SK-N-SH (cell line): Measurements from ENCODE around the gene GALNT14. TPM values are rescaled to one million over a fixed set of nuclear protein-coding genes. Genes with fewer than 3 reads are reported as not detected.
A peak's percentile ranks its signal among the peaks of the same experiment; 100 is the strongest.

Source experiments
- CTCF ChIA-PET: fragments of 300-600, 350-600 bp; formaldehyde crosslinking; extraction: SDS; loops from one replicate; lab custom pipeline; 2021; lab: Yijun Ruan, JAX
- POLR2A ChIA-PET: fragments of 350-600 bp; sonication (Branson Sonifier 250); formaldehyde crosslinking; extraction: SDS; loops from one replicate; lab custom pipeline; 2020; ENCODE audit warnings: antibody characterized with exemption, inconsistent platforms; lab: Yijun Ruan, JAX
- DNase-seq: peaks from one replicate; pipeline ENCODE4 v3.0.0; 2012
- H2AFZ ChIP-seq: fragments of 200-600 bp; sonication (generic); 2 replicates; pipeline ENCODE4 v1.8.1; 2016; ENCODE audit warnings: antibody characterized with exemption, mild to moderate bottlenecking, low read depth
- H3F3A ChIP-seq: fragments of 200-600 bp; sonication (generic); replicated peaks from 2 replicates; pipeline ENCODE3; 2016; ENCODE audit warnings: antibody characterized with exemption, mild to moderate bottlenecking; ENCODE audit not compliant: insufficient read depth
- H3K27ac ChIP-seq, 2 experiments: fragments of 200-500 bp in 1 of 2; fragments of 200-600 bp in 1 of 2; sonication (Bioruptor generic) in 1 of 2; sonication (generic), shearing (Covaris generic) in 1 of 2; 2 replicates each; pipeline versions ENCODE4 v1.5.1 to v1.6.1; 2014 to 2016; ENCODE audit warnings: low read depth in 2 of 2, inconsistent platforms in 1 of 2, low read length in 1 of 2, mild to moderate bottlenecking in 1 of 2, mixed read lengths in 1 of 2
- H3K27me3 ChIP-seq: fragments of 200-600 bp; sonication (generic), shearing (Covaris generic); 2 replicates; pipeline ENCODE4 v1.6.1; 2016; ENCODE audit warnings: mixed run types; ENCODE audit not compliant: insufficient read depth
- H3K36me3 ChIP-seq, 2 experiments: fragments of 200-500 bp in 1 of 2; fragments of 200-600 bp in 1 of 2; sonication (Bioruptor generic) in 1 of 2; sonication (generic) in 1 of 2; replicated peaks in 1 of 2; 2 replicates each; pipeline versions ENCODE3 to v1.5.1; 2014 to 2016; ENCODE audit warnings: low read length in 1 of 2, mild to moderate bottlenecking in 1 of 2; ENCODE audit not compliant: insufficient read depth in 2 of 2, control insufficient read depth in 1 of 2
- H3K4me1 ChIP-seq, 2 experiments: fragments of 200-500 bp in 1 of 2; fragments of 200-600 bp in 1 of 2; sonication (Bioruptor generic) in 1 of 2; sonication (generic), shearing (Covaris generic) in 1 of 2; 2 replicates each; pipeline versions ENCODE4 v1.5.1 to v1.6.1; 2014 to 2016; ENCODE audit warnings: low read depth in 1 of 2, low read length in 1 of 2, mixed run types in 1 of 2; ENCODE audit not compliant: insufficient read depth in 2 of 2, control insufficient read depth in 1 of 2
- H3K4me2 ChIP-seq: fragments of 200-600 bp; sonication (generic), shearing (Covaris generic); 2 replicates; pipeline ENCODE4 v1.6.1; 2017; ENCODE audit warnings: mixed run types
- H3K4me3 ChIP-seq, 2 experiments: fragments of 200-500 bp in 1 of 2; fragments of 200-600 bp in 1 of 2; sonication (Bioruptor generic) in 1 of 2; sonication (generic), shearing (Covaris generic) in 1 of 2; 2 replicates each; pipeline versions ENCODE4 v1.5.1 to v1.8.1; 2014 to 2016; ENCODE audit warnings: low read depth in 2 of 2, inconsistent platforms in 1 of 2, low read length in 1 of 2, mild to moderate bottlenecking in 1 of 2, mixed read lengths in 1 of 2, moderate library complexity in 1 of 2
- H3K79me2 ChIP-seq: fragments of 200-600 bp; sonication (generic); 2 replicates; pipeline ENCODE4 v1.8.1; 2017; ENCODE audit warnings: mild to moderate bottlenecking; ENCODE audit not compliant: insufficient read depth
- H3K9ac ChIP-seq: fragments of 200-600 bp; sonication (generic); 2 replicates; pipeline ENCODE4 v1.6.1; 2017; ENCODE audit warnings: mixed run types
- H3K9me2 ChIP-seq: fragments of 200-600 bp; sonication (generic); 2 replicates; pipeline ENCODE4 v1.6.1; 2017; ENCODE audit warnings: mixed run types
- H3K9me3 ChIP-seq: fragments of 200-600 bp; sonication (generic); 2 replicates; pipeline ENCODE4 v1.6.1; 2017; ENCODE audit warnings: mixed run types, mild to moderate bottlenecking, moderate library complexity
- H4K20me1 ChIP-seq: fragments of 200-600 bp; sonication (generic); 2 replicates; pipeline ENCODE4 v1.6.1; 2017; ENCODE audit warnings: mild to moderate bottlenecking, mixed run types; ENCODE audit not compliant: insufficient read depth
- CTCF ChIP-seq: fragments of 200-600 bp; sonication (generic); IDR thresholded peaks from 2 replicates; pipeline ENCODE4 v1.6.1; 2017; ENCODE audit warnings: antibody characterized with exemption, mild to moderate bottlenecking, moderate library complexity
- ELF1 ChIP-seq: IDR thresholded peaks from 2 replicates; pipeline ENCODE4 v1.4.0; 2012
- GABPA ChIP-seq: IDR thresholded peaks from 2 replicates; pipeline ENCODE4 v1.4.0; 2012; ENCODE audit warnings: low read depth, mild to moderate bottlenecking
- GATA2 ChIP-seq: sonication (generic); formaldehyde crosslinking; IDR thresholded peaks from 2 replicates; pipeline ENCODE4 v1.5.0; 2020; ENCODE audit warnings: mild to moderate bottlenecking, missing genetic modification reagents
- JUND ChIP-seq: IDR thresholded peaks from 2 replicates; pipeline ENCODE4 v1.4.0; 2012
- NFIC ChIP-seq: IDR thresholded peaks from 2 replicates; pipeline ENCODE4 v1.4.0; 2012; ENCODE audit warnings: borderline replicate concordance
- PBX3 ChIP-seq: IDR thresholded peaks from 2 replicates; pipeline ENCODE4; 2012
- SMC3 ChIP-seq: IDR thresholded peaks from 2 replicates; pipeline ENCODE4 v1.6.1; 2012; ENCODE audit warnings: low read depth, low read length, improper control_type of control experiment
- TAF1 ChIP-seq: IDR thresholded peaks from 2 replicates; pipeline ENCODE4 v1.6.1; 2012; ENCODE audit warnings: low read depth, mild to moderate bottlenecking, low read length, moderate library complexity, borderline replicate concordance
- TCF12 ChIP-seq: IDR thresholded peaks from 2 replicates; pipeline ENCODE4 v1.4.0; 2012
- USF1 ChIP-seq: IDR thresholded peaks from 2 replicates; pipeline ENCODE4 v1.4.0; 2012; ENCODE audit warnings: low read depth, borderline replicate concordance
- YY1 ChIP-seq: IDR thresholded peaks from 2 replicates; pipeline ENCODE4 v1.4.0; 2012; ENCODE audit warnings: low read depth, mild to moderate bottlenecking
- WGBS: methylation state at CpG from one replicate; pipeline ENCODE4 v1.1.6; 2017; ENCODE audit warnings: low lambda C conversion rate; 5-methylcytosine and 5-hydroxymethylcytosine counted together
- polyA plus RNA-seq, 3 experiments: library from polyadenylated mRNA; depleted of rRNA; stranded (reverse); fragments of >200 nt; gene quantifications; 2 replicates each; pipeline ENCODE4 v1.2.3, GENCODE V29; 2012

Gene GALNT14
- polyA plus RNA-seq, 1 of the 3 experiments (the other 2 are of a cell fraction): 1.6 TPM

GRCh38 chr2:31054842-31055388 is 83.3 kb downstream of the GALNT14 start:
- H3K36me3 ChIP-seq: no peaks in the 10 kb centered on the region

GRCh38 chr2:31053929-31054782 is 84.1 kb downstream of the GALNT14 start:
- Histone ChIP-seq H3K27me3 (no peaks in the 10 kb centered on the region), H3K36me3 (no peaks in the 10 kb centered on the region), H3K4me3 (no peak overlapping the region), H3K79me2 (no peaks in the 10 kb centered on the region), H3K9me3 (no peaks in the 10 kb centered on the region), H4K20me1 (no peaks in the 10 kb centered on the region), H3F3A (no peaks in the 10 kb centered on the region), H3K9ac (no peak overlapping the region), H3K9me2 (no peaks in the 10 kb centered on the region), H3K27ac (no peak overlapping the region; a peak in 1 of 4 replicates), H2AFZ (no peak overlapping the region), H3K4me1 (peaks cover 0 to 16% of the 10 kb centered on the region in 2 experiments; a peak in 2 of 4 replicates), H3K4me2 (no peak overlapping the region)
- ChIA-PET POLR2A (no interaction called here), CTCF (interaction anchor here (0.7 to 1.7 kb wide), 4 partner anchors 15 to 84 kb away, joined by 3 to 4 read pairs (median 3); partner anchors contain the start of gene GALNT14)
- WGBS: 34% methylated on average over 6 of the region's 6 CpGs
- no peak for DNase-seq
- TF ChIP-seq GABPA (no peak), TCF12 (no peak), GATA2 (CRISPR knock-in tag) (no peak), SMC3 (no peak), YY1 (no peak), NFIC (no peak), JUND (no peak)
- TF ChIP-seq, all 33 proteins: peak for 0

More at GRCh38 chr2:31054842-31055388, 83.3 kb downstream of the GALNT14 start:
- H3K27me3 ChIP-seq: no peaks in the 10 kb centered on the region
- H3K4me2 ChIP-seq: no peak overlapping the region
- H3K9me2 ChIP-seq: no peaks in the 10 kb centered on the region
- CTCF ChIA-PET: interaction anchor here (0.7 to 1.4 kb wide), 2 partner anchors 15 to 84 kb away, joined by 3 read pairs; partner anchors contain the start of gene GALNT14
- H4K20me1 ChIP-seq: no peaks in the 10 kb centered on the region
- H3K4me3 ChIP-seq: no peak overlapping the region
- H3K4me1 ChIP-seq: peaks cover 0 to 16% of the 10 kb centered on the region in 2 experiments; a peak in 2 of 4 replicates
- DNase-seq: no peak
- no peak for TF ChIP-seq ELF1
- H3F3A ChIP-seq: no peaks in the 10 kb centered on the region
- H2AFZ ChIP-seq: no peak overlapping the region
- 47% methylated on average over 7 of the region's 7 CpGs for WGBS
- no peaks in the 10 kb centered on the region for H3K9me3 ChIP-seq
- H3K9ac ChIP-seq: no peak overlapping the region
- no peaks in the 10 kb centered on the region for H3K79me2 ChIP-seq
- peak overlapping the region in 1 of 2 experiments; percentile 64; a peak in 2 of 4 replicates for H3K27ac ChIP-seq
- POLR2A ChIA-PET: no interaction called here

- WGBS: 72% methylated on average over 5 of the region's 5 CpGs
- Histone ChIP-seq H3K79me2 (no peaks in the 10 kb centered on the region), H3K27me3 (no peaks in the 10 kb centered on the region), H4K20me1 (no peaks in the 10 kb centered on the region), H3K9ac (no peak overlapping the region), H3K36me3 (no peaks in the 10 kb centered on the region), H3K9me2 (no peaks in the 10 kb centered on the region), H3K4me3 (no peak overlapping the region), H2AFZ (no peak overlapping the region)
- CTCF ChIA-PET: interaction anchor here (0.6 to 1.7 kb wide), 6 partner anchors 9 to 341 kb away, joined by 3 to 6 read pairs (median 4); partner anchors contain the start of gene GALNT14
- POLR2A ChIA-PET: no interaction called here
- no peak for TF ChIP-seq CTCF
- TF ChIP-seq TAF1: no peak
- no peak for TF ChIP-seq PBX3
- TF ChIP-seq USF1: no peak
- TF ChIP-seq, all 33 proteins: peak for 0
- no peak overlapping the region for H3K4me2 ChIP-seq
- no peak overlapping the region for H3K27ac ChIP-seq
- DNase-seq: no peak
- H3K4me1 ChIP-seq: peaks cover 0 to 16% of the 10 kb centered on the region in 2 experiments; a peak in 2 of 4 replicates
- no peaks in the 10 kb centered on the region for H3K9me3 ChIP-seq
- H3F3A ChIP-seq: no peaks in the 10 kb centered on the region
Observed at GRCh38 chr2:31052284-31052683, 86.0 kb downstream of the GALNT14 start.
